GM19452 (cell line): ENCODE data around the gene UBE2E1.

Source experiments
- ATAC-seq: cut with Tn5 transposase; IDR thresholded peaks from one replicate; pipeline ENCODE4 v1.9.1; 2021; ENCODE audit not compliant: unreplicated experiment

UBE2E1 gene

DNA sequence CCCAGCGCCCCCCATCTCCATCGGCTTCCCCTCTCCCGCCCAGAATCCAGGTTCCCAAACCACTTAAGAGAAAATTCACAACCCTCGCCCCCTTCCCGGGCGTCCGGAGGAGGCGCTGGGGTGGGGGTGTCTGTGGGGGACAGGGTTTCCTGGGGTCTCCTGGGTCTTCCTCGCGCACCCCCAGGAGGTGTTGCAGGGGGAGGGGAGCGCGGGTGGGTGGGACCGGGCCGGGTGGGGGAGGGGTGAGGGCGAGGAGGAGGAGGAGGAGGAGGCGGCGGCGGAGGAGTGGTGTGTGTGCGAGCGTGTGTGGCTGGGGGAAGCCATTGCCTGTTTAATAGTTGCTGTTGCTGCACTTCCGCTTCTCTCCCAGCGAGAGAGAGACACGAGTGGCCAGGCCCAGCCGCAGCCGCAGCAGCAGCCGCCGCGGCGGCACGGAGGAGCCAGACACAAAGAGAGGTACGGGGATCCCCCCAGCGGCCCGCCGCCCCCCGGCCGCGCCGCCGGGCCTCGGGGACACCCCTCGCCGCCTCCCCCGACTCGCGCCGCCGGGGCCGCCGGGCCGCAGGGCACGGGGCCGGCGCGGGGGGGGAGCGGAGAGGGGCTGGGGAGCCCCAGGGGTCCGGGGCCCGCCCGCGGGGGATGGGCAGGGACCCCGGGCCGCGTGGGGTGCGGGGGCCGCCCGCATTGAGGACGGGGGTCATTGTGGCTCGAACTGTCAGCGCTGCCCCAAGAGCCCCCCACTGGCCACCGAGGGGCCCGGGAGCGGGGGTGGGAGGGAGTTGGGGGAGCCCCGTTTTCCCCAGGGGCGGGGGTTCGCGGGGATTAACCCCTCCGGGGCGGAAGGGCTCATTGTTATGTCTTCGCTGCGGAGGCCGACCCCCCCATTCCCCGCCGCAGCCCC lies at the start of gene UBE2E1:
Gene UBE2E1, plus strand, starts transcription at position 323 of the 901 bp plus-strand sequence. CDS start 1,315 bp downstream, outside the sequence.
- ATAC-seq, result peak; percentile 72

DNA sequence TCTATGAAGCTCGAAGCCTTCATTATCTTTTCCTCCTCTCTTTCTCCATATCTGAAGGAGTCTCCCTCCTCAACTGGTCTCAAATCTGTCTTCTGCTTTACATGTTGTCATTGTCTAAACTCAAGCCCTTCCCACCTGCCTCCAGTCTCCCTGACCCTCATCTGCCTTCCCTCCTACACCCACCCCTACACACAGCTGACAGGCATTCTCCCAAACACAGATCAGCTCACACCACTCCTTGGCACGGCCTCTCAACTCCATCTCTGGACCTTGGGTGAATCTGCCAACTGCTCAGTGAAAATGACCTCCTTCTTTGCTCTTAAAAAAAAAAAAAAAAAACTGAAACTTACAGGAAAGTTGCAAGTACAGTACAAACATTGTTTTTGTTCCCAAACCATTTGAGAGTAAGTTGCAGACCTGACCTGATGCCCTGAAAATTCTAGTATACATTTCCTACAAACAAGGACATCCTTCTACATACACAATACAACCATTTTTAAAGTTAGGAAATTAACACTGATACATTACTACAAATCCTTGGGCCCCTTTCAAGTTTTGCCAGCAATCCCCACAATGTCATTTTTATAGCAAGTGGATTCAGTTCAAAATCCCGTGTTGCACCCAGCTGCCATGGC lies 49.4 kb upstream of the UBE2E1 start:
- ATAC-seq, result no peak

DNA sequence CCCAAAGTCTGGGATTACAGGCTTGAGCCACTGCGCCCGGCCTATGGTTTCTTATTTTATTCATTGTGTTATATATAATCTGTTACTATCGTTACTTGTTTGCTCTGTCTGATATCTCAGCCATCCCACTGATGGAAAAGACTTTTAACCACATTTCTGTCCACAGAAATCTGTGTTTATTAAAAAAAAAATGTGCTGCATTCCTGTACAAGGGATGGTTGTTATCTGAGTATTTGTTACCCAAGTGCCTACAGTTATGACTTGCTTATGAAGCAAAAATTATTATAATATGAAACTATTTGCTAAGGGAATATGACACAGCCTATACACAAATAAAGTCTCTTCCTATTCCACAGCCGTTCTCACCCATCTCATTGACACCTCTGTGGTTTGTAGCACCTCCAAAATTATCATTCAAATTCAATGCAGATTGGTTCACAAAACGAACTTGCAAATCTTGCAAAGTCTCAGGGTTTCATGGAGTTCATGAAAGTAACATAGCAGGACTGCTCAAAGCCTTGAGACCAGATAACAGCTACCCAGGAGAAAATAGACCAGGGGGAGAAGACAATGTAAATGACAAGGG lies 47.4 kb upstream of the UBE2E1 start:
- ATAC-seq, result no peak

DNA sequence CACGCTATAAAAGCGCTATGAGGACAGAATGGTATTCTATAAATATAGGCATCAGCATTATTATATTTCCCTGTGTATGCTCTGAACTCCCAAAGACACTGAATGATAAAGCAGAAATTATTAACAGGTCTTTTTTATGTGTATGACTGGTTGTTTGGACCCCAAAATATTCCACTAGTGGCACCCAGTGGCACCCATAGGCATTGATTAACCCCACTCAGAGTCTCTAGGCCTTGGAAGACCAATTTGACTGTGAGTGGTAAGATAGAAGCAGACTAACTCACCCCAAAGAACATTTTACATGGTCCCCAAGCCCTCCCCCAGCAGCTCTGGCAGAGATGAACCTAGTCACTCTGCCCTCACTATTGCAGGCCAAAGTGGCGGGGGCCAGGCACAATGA lies 45.4 kb upstream of the UBE2E1 start:
- no peak for ATAC-seq

DNA sequence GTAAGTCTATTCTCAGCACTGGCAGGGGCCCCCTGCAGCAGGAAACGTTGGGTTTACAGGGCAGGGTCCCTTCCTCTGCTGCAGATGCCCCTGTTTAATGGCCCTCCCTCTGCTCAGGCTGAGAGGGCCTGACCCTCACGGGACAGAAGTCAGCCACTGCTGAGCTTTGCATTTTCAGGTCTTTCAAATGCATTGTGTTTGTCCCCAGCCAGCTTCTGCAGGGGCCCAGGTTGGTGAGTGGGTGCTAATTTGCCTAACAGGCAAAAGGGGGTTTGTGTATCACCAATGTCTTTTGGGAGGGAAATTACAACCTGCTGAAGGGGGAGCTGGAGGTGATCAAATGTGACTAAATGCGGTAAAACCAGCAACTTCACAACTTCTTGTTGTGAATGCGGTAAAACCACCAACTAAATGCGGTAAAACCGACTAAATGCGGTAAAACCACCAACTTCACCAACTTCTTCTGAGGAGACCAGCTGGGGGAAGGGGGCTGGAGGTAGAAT lies 44.8 kb upstream of the UBE2E1 start:
- peak; percentile 24 for ATAC-seq

DNA sequence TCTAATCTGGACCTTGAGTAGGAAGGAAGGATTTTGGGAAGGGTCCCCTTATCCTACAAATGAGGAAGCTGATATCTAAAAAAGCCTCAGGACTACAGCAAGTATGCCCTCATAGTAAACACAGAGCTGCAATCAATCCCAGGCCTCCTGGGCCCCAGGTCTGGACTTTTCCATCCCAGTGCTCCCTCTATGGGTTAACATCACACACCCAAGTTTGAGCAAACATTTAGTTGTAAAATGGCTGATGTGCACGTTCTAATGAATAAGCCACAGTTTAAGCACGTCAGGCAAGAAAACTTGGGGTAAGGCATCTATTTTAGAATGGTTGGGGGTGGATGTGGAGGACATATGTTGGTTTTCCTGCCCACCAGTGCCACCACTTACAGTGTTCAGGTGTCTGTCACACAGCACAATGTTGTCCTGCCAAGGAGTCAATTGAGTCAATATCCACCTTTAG lies 44.3 kb upstream of the UBE2E1 start:
- ATAC-seq, result peak; percentile 30

DNA sequence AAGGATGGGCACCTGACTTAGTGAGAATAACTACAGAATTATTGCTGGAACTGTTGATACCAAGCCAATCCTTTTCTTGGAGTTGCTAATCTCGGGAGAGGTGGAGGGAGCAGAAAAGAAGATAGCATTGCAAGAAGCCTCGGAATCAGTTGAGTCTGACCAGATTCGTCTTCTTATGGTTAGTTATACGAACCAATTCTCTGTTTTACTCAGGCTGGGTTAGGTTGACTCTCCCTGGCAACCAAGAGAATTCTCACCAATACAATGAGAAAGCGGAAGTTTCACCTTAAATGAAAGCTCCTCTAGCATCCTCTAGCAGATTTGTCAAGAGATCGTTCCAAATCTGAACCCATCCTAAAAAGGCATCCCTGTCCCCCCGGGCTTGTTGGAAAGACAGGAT lies 43.5 kb upstream of the UBE2E1 start:
- peak; percentile 86 for ATAC-seq

DNA sequence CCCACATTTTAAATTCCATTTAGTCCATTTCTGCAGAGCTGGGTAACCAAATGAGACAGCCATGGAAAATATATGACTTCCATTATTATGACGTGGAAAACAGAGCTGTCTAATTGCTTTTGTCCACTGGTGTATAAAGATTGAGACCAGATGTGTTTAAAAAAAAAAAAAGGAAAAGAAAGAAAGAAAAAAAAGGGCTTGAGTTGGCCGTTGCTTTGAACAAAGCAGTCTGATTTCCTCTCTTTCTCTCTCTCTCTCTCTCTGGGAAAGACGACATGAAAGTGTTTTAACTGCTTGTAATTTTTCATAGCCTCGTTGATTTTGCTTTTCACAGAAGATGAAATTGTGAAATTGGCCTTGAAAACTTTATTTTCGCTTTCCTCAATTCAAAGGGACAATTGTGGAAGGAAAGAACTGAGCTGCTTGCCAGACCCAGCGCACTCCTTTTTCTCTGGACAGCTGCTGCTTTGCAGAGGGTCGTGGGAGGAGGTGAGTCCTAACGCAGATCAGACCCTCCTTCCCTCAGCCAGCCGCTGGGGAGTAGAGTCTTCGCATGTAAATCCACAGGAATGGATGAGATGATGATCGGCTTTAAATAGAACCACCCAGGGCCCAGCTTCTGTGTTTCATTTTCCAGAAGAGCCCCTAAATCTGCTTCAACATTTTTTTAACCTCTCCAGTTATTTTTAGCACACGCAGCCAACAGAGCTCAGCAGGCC lies 42.8 kb upstream of the UBE2E1 start:
- ATAC-seq, result no peak

DNA sequence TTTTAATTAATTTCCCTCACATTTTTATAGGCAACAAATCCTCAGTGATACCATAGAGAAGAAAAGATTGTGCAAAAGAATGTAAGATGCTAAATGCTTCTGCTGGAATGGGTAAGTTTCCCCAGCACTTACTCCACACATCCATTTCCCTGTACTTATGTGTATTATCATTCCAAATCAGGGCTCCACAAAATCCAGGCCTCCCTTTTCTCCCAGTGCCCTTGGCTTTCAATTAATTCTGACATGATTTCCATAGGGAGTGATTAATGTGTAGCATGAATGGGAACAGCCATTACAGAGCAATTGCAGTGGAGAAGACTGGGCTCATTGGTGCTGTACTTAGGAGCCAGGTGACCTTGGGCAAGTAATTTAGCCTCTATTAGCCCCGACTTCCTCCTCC lies 41.3 kb upstream of the UBE2E1 start:
- no peak for ATAC-seq

DNA sequence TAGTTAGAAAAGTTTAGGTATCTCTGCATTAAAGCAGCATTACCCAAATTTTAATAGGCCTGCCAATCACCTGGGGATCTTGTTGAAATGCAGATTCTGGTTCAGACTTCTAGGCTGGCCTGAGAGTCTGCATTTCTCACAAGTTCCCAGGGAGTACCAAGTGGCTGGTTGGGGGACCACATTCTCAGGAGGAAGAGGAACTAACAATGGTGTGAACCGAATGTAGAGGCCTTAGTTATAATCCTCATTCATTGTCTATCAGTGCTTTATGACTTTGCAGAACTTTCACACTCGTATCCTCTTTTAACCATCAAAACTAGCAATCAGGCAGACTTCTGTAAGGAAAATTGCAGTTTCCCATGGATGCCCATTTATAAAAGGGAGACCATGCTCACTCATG lies 38.2 kb upstream of the UBE2E1 start:
- ATAC-seq, result no peak

DNA sequence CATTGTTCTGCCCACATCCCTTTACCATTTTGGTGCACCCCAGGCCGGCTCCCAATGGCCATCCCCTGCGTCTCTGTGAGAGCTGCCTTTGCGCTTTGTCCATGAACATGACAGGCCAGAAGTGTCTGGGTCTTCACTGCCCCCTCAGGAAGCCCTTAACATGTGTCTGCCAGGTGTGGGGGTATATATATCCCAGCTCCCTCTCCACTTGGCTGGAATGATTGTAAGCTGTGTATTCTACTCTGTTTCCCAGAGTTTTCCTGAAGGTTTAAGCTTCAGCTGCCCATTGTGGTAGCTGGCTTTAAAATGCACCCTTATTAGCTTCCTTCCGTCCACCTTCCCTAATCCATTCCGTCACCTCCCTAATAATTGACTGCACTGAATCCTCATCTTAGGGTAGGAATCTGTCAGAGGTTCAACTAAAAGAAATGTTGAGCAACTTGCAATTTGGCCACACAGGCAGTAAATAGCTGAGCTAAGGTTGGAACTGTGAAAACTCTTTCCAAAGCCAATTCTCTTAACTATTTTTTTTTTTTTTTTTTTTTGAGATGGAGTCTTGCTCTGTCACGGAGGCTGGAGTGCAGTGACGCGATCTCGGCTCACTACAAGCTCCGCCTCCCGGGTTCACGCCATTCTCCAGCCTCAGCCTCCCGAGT lies 30.4 kb upstream of the UBE2E1 start:
- ATAC-seq, result no peak

DNA sequence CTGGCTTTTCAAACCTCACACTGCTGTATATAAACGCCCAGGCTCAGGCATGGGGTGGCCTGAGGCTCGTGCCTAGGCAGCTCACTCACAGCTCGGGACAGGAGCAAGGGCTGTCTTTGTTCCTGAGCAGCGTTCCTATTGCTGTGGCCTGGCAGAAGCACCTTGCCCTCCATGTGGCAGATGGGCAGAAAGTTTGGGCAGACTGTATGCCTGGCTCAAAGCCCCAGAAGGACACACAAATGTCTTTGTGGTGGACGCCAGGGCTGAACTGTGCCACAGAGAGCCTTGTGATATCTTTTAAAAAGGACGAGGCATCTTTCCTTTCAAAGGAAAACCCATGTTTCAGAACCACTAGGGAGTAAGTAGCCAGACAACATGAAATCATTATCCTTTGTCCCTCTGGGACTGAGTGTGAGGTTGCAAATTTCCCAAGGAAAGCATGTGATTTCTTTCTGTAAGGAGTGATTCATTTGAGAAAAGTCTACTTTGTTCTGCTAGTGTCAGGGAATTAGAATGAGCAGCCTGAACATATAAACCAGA lies 29.3 kb upstream of the UBE2E1 start:
- no peak for ATAC-seq

DNA sequence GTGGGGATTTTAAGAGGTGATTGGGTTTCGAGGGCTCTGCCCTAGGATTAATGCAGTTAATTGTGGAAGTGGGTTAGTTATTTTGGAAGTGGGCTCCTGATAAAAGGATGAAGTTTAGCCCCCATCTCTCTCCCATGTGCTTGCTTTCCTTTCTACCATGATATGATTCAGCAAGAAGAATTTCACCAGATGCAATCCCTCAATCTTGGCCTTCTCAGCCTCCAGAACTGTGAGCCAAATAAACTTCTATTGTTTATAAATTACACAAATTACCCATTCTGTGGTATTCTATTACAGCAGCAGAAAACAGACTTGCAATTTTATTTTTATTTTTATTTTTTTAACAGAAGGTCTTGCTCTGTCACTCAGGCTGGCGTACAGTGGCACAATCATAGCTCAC lies 27.3 kb upstream of the UBE2E1 start:
- no peak for ATAC-seq

DNA sequence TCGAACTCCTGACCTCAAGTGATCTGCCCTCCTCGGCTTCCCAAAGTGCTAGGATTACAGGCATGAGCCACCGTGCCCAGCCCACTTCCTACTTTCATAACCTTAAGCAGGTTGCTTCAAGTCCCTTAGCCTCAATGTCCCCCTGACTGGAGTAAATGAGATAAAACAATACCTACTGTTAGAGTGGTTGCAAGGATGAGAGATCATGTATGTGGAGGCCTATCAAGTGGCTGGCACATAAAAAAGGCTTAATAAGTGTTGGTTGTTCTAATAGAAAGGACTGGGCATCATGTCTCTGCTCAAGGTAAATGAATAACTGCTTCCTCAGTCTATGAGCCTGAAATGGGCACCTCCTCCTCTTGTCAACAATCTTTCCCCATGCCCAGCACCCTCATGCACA lies 25.9 kb upstream of the UBE2E1 start:
- ATAC-seq, result no peak

DNA sequence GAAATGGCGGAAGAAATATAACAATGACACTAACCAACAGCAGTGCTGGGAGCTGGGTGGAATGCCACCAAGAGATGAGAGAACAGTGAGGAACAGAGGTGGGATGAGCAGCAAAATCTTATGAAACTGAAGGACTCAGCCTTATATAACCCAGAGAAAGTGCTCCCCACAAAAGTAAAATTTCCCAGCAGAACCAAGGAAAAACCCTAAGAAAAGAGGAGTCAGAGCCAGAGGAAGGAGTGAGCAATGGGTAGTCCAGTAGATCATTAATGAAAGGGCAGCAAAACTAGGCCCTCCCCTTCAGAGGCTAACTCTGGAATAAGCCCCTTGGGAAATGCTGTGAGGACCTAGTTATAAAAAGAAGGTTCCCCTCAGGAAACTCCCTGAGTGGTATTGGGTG lies 24.7 kb upstream of the UBE2E1 start:
- no peak for ATAC-seq

DNA sequence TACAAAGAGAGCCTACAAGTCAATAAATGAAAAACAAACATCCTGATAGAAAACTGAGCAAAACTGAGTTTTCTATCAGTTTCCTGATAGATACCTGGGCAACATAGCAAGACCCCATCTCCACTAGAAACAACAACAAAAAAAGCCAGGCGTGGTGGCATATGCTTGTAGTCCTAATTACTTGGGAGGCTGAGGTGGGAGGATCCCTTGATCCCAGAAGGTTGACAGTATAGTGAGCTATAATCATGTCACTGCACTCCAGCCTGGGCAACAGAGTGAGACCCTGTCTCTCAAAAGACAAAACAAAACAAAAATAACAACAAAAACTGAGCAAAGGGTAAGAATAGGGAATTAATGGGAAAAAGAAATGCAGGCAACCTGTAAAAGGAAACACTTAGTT lies 23.9 kb upstream of the UBE2E1 start:
- no peak for ATAC-seq

DNA sequence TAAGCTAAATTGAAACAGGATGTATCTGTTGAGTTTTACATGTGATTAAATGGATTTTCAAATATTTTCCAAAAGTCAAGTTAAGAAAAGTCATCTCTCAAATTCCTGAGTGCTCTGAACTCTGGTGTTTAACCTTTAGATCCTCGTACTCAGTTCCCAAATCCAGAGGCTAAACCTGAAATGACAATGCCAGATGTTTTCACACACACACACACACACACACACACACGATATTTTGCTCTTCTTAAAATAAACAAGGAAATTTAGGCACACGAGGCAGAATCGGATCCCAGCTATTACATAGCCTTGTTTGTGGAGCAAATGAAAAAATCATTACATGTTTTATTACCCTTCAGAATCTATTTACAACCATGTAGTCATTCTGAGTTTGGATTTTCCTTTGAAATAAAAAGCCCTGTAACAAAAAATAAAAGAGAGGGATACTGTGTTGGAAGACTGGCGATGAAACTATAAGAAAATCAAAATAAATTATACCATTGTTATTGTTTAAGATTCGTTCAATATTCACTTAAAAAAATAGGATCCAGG lies 20.6 kb upstream of the UBE2E1 start:
- no peak for ATAC-seq

DNA sequence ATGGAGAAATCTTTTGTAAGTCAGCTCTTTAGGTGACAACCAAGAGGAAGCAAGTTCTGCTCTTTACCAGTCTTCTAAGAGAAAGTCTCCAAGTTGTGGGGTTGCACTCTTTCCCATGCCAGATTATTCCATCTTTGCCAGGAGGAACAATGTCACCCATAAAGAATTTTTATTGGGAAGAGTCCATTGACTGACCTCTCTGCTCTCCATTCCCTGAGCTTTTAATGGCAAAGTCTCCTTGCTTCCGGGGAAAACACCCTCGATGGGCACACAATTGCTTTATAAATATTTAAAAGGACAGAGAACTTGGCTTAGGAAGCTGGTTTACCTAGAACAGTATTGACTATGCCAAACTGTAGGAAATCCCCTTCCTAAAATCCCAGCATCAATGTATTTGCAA lies 19.9 kb upstream of the UBE2E1 start:
- no peak for ATAC-seq

DNA sequence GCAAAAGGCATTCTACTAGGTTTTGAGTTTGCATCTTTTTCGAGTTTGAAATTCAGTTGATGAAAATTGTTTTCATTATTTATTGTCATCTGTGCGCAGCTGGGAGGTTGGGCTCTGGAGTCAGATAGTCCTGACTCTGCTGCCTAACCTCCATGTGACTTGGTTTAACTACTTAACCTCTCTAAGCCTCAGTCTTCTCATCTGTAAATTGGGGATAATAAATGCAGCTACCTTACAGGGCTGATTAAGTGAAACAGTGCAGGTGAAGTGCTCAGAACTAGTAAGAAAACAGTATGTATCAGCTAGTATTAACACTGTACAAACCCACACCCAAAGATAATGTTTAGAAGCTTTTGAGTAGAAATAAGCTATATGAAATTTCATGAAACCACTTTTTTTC lies 14.1 kb upstream of the UBE2E1 start:
- ATAC-seq, result no peak

DNA sequence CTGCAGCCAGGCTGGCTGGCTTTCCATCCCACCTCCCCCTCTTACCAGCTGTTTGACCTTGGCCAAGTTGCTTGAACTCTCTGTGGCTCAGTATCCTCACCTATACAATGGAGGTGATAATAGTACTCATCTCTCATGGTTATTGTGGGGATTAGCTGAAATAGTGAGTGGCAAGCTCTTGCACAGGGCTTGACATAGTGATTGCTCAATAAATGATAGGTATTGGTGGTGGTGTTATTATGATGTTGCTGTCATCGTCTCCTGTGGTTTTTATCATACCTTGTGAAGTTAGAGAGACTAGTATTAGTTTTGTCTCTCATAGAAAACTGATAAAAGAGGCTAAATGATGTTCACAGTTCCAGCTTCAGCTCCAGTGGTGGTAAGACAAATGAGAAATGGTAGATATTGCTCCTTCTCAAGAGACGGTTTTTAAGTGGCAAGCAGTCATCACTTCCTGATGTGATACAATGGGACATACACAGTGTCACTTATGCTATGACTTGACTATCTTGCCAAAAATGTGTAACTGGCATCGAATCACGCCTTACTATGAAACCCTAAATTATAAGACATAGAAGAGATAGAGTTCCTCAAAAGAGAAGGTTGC lies 12.1 kb upstream of the UBE2E1 start:
- no peak for ATAC-seq
